A549 treated with Mapracorat at 1 μM for 4 hours (cell line): Measurements from ENCODE around the gene KDM2B. TPM values are rescaled to one million over a fixed set of nuclear protein-coding genes. Genes with fewer than 3 reads are reported as not detected.

Experiments used
- total RNA-seq: library from RNA; stranded (reverse); fragments of 200-300 nt; extraction: Qiagen RNA extraction; gene quantifications from 5 replicates; pipeline ENCODE4 v1.2.3, GENCODE V29; 2022

Gene KDM2B
- 15.7 to 21.7 TPM (median 18.9 TPM) in 5 replicates for total RNA-seq

GRCh38 chr12:121580959-121581685 lies at the start of gene KDM2B:
Gene KDM2B, minus strand, starts transcription at chr12:121581023. Its CDS starts 112 bp downstream, at chr12:121580911.

GRCh38 chr12:121626087-121626852 lies 45.4 kb upstream of the KDM2B start, which contains the start of gene ORAI1:
Gene ORAI1, plus strand, starts transcription at chr12:121626530.

DNA sequence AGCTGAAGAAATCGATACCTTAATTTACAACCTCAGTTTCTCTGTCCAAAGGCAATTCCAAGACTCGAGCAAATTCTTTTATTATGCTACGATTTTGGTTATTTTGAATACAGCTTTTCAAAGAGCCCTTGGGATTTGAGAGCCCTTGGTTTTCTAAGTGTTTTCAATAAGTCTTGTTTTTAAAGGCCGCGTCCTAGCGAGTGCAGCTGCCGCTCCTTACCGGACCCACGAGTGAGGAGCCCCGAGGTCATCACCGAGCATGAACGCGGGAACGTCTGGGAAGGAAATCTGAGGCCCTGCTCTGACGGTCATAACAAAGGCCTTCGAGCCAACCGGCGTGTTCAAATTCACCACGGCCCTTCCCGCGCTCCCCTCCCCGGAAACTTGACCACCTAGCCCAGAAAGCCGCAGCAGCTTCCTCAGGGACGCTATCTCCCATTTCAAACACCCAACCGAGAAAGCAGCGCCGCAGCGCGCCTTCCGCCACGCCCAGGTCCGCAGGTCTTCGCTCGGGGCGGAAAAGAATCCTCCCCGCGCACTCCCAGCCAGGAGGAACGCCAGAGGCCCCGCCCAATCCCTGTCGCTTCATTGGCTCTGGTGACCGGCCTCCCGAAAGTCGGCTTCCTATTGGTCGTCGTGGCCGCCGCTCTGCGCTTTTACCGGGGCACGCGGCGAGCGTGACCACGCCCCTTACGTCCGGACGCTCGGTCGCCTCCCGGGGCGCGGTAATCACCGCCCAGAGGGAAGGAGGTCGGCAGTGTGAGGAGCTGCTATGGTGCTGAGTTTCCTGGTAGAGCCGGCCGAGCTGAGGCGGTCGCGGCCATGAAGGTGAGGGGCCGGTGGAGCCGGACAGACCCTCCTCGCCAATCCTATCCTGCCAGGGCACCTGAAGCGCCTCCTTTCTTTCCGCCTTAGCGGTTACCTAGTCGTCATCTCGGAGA lies 181.2 kb downstream of the KDM2B start, which contains the start of gene RNF34:
RNF34 (plus strand) TSS at position 728 of the 941 bp plus-strand sequence; CDS start at position 823, 95 bp downstream.

Other genes with a start within 250 kb of the KDM2B start
- 86.4 to 94.3 TPM (median 87.6 TPM) in 5 replicates for gene ANAPC5, start 228.6 kb downstream of the KDM2B start, total RNA-seq
- 37.0 to 40.4 TPM (median 39.1 TPM) in 5 replicates for gene RNF34, start 180.9 kb downstream of the KDM2B start, total RNA-seq
- 21.7 to 37.5 TPM (median 34.2 TPM) in 5 replicates for gene ORAI1, start 45.5 kb upstream of the KDM2B start, total RNA-seq
- gene MORN3, start 88.6 kb upstream of the KDM2B start, total RNA-seq: 0.10 to 0.34 TPM (median 0.30 TPM) in 5 replicates
- 9.0 to 16.1 TPM (median 15.1 TPM) in 5 replicates for gene TMEM120B, start 131.7 kb upstream of the KDM2B start, total RNA-seq
- 85.6 to 105 TPM (median 102 TPM) in 5 replicates for gene RHOF, start 212.7 kb upstream of the KDM2B start, total RNA-seq
- gene SETD1B, start 223.0 kb upstream of the KDM2B start, total RNA-seq: 8.3 to 14.4 TPM (median 12.3 TPM) in 5 replicates